Measurements from ENCODE around the gene MRLN.

Gene MRLN

GRCh38 chr10:59700709-59701108, 52.5 kb downstream of the MRLN start:
- TF ChIP-seq CTCF (IDR thresholded peaks at IDR 0.05; ENCODE audit: insufficient read depth, missing control alignments) = peak; percentile 18
- FAIRE-seq = no peak
- no peak for DNase-seq (ENCODE audit: insufficient read length, low spot score)

GRCh38 chr10:59698326-59698725, 54.9 kb downstream of the MRLN start:
- no peak for DNase-seq (ENCODE audit: insufficient read length, low spot score)
- TF ChIP-seq CTCF (IDR thresholded peaks at IDR 0.05; ENCODE audit: insufficient read depth, missing control alignments) = no peak
- no peak for FAIRE-seq

GRCh38 chr10:59695637-59696036, 57.6 kb downstream of the MRLN start:
- DNase-seq (ENCODE audit: insufficient read length, low spot score) = no peak
- FAIRE-seq = no peak

GRCh38 chr10:59694936-59695335, 58.3 kb downstream of the MRLN start:
- TF ChIP-seq CTCF (IDR thresholded peaks at IDR 0.05; ENCODE audit: insufficient read depth, missing control alignments) = no peak
- DNase-seq (ENCODE audit: insufficient read length, low spot score) (no peak), FAIRE-seq (no peak)

More at GRCh38 chr10:59695637-59696036, 57.6 kb downstream of the MRLN start:
- TF ChIP-seq CTCF (IDR thresholded peaks at IDR 0.05; ENCODE audit: insufficient read depth, missing control alignments) = no peak

- no peak for DNase-seq (ENCODE audit: insufficient read length, low spot score)
- TF ChIP-seq CTCF (IDR thresholded peaks at IDR 0.05; ENCODE audit: insufficient read depth, missing control alignments) = no peak
- FAIRE-seq = no peak
These were observed 61.1 kb downstream of the MRLN start for GRCh38 chr10:59692113-59692512.

GRCh38 chr10:59688921-59689351, 64.3 kb downstream of the MRLN start:
- DNase-seq (ENCODE audit: insufficient read length, low spot score) = no peak
- no peak for TF ChIP-seq CTCF (IDR thresholded peaks at IDR 0.05; ENCODE audit: insufficient read depth, missing control alignments)
- no peak for FAIRE-seq

GRCh38 chr10:59687657-59688056, 65.6 kb downstream of the MRLN start:
- no peak for TF ChIP-seq CTCF (IDR thresholded peaks at IDR 0.05; ENCODE audit: insufficient read depth, missing control alignments)
- DNase-seq (ENCODE audit: insufficient read length, low spot score) (no peak), FAIRE-seq (no peak)
